Loucy (cell line): ENCODE results near the gene PPM1L.

Source experiments
- H2AFZ ChIP-seq: fragments of 200-600 bp; sonication (generic); 2 replicates; pipeline ENCODE4 v1.6.0; 2016; ENCODE audit warnings: antibody characterized with exemption, mild to moderate bottlenecking, low read length, moderate library complexity
- H3F3A ChIP-seq: fragments of 200-600 bp; 2 replicates; pipeline ENCODE4 v1.6.0; 2016; ENCODE audit warnings: antibody characterized with exemption, low read depth, mild to moderate bottlenecking
- H3K27me3 ChIP-seq: fragments of 200-600 bp; sonication (generic); 2 replicates; pipeline ENCODE4 v1.6.1; 2014; ENCODE audit warnings: low read length, mild to moderate bottlenecking; ENCODE audit not compliant: insufficient read depth, poor library complexity, severe bottlenecking
- H3K36me3 ChIP-seq: fragments of 200-600 bp; sonication (generic); 2 replicates; pipeline ENCODE4 v1.6.1; 2016; ENCODE audit warnings: low read length; ENCODE audit not compliant: insufficient read depth
- H3K4me1 ChIP-seq: fragments of 200-600 bp; sonication (generic); 2 replicates; pipeline ENCODE4 v1.5.1; 2014; ENCODE audit warnings: low read length, mild to moderate bottlenecking; ENCODE audit not compliant: insufficient read depth, poor library complexity, severe bottlenecking
- H3K4me2 ChIP-seq: fragments of 200-600 bp; sonication (generic); 2 replicates; pipeline ENCODE4 v1.6.0; 2014; ENCODE audit warnings: antibody characterized with exemption, low read length, low read depth, mild to moderate bottlenecking; ENCODE audit not compliant: poor library complexity, severe bottlenecking
- H3K4me3 ChIP-seq: fragments of 200-600 bp; sonication (generic); 2 replicates; pipeline ENCODE4 v1.5.1; 2014; ENCODE audit warnings: low read length, mild to moderate bottlenecking, mixed read lengths; ENCODE audit not compliant: poor library complexity, severe bottlenecking
- H3K79me2 ChIP-seq: fragments of 200-600 bp; sonication (generic); 2 replicates; pipeline ENCODE4 v1.6.1; 2014; ENCODE audit warnings: low read length; ENCODE audit not compliant: insufficient read depth
- H3K9ac ChIP-seq: fragments of 200-600 bp; sonication (generic); 2 replicates; pipeline ENCODE4 v1.6.0; 2014; ENCODE audit warnings: mild to moderate bottlenecking, low read depth, low read length, moderate library complexity; ENCODE audit not compliant: poor library complexity, severe bottlenecking
- H3K9me2 ChIP-seq: fragments of 200-600 bp; sonication (generic); replicated peaks from 2 replicates; pipeline ENCODE4 v1.6.1; 2016; ENCODE audit warnings: low read depth, low read length, mixed read lengths
- H3K9me3 ChIP-seq: fragments of 200-600 bp; sonication (generic); 2 replicates; pipeline ENCODE4 v1.6.1; 2014; ENCODE audit warnings: mild to moderate bottlenecking, antibody characterized with exemption, low read length, low read depth; ENCODE audit not compliant: insufficient read depth
- H4K20me1 ChIP-seq: fragments of 200-600 bp; sonication (generic); 2 replicates; pipeline ENCODE4 v1.6.0; 2014; ENCODE audit warnings: antibody characterized with exemption, low read length, mild to moderate bottlenecking; ENCODE audit not compliant: insufficient read depth, poor library complexity, severe bottlenecking
- EZH2phosphoT487 ChIP-seq: fragments of 200-600 bp; IDR thresholded peaks from 2 replicates; pipeline ENCODE4 v1.6.1; 2018; ENCODE audit warnings: antibody characterized with exemption, mild to moderate bottlenecking, moderate library complexity, borderline replicate concordance
- TF ChIP-seq, protein P1 (sequence below): fragments of 200-600 bp; sonication (generic); conservative IDR thresholded peaks from 2 replicates; pipeline ENCODE4 v1.5.1; 2014; ENCODE audit warnings: mild to moderate bottlenecking, antibody characterized with exemption, low read length

PPM1L gene

DNA sequence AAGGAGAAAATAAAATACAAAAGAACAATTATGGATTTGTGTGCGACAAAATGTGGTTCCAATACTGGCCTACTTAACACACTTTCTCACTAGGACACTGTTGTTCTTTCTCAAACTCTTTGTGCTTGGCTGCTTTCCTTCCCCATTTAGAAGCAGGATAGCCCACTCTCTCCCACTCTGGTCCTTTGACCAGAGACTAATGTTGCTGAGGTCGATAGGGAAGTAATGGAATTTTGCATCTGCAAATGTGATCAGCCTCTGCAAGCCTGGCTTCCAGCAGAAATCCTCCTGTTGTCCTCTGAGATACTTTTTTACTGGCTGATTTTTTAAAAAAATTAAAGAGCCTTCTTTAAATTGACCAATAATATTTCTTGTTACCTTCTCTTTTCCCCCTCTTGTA lies 71.0 kb downstream of the PPM1L start:
- Histone ChIP-seq H3K27me3 (no peaks in the 10 kb centered on the region), H3K79me2 (no peaks in the 10 kb centered on the region), H3K4me2 (no peak overlapping the region), H3K9me3 (no peaks in the 10 kb centered on the region), H3K9ac (no peak overlapping the region), H4K20me1 (no peaks in the 10 kb centered on the region), H3K4me3 (no peak overlapping the region), H3K9me2 (no peaks in the 10 kb centered on the region), H3F3A (no peaks in the 10 kb centered on the region), H3K4me1 (no peaks in the 10 kb centered on the region), H2AFZ (no peak overlapping the region), H3K36me3 (no peaks in the 10 kb centered on the region)
- no peak for TF ChIP-seq EZH2phosphoT487
- TF ChIP-seq, protein P1, sequence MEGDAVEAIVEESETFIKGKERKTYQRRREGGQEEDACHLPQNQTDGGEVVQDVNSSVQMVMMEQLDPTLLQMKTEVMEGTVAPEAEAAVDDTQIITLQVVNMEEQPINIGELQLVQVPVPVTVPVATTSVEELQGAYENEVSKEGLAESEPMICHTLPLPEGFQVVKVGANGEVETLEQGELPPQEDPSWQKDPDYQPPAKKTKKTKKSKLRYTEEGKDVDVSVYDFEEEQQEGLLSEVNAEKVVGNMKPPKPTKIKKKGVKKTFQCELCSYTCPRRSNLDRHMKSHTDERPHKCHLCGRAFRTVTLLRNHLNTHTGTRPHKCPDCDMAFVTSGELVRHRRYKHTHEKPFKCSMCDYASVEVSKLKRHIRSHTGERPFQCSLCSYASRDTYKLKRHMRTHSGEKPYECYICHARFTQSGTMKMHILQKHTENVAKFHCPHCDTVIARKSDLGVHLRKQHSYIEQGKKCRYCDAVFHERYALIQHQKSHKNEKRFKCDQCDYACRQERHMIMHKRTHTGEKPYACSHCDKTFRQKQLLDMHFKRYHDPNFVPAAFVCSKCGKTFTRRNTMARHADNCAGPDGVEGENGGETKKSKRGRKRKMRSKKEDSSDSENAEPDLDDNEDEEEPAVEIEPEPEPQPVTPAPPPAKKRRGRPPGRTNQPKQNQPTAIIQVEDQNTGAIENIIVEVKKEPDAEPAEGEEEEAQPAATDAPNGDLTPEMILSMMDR, result no peak

DNA sequence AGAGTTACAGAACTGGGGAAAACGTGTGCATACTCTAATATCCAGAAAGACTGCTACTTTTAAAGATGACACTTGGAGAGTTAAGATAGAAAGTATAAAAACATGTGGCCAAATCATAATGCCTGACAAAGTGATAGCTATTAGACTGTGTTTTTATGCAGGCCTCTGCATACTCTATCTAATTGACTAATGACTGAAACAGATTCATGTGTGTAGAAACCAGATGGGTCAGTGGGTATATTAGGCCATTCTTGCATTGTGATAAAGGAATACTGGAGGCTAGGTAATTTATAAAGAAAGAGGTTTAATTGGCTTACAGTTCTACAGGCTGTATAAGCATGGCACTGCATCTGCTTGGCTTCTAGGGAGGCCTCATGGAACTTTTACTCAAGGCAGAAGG lies 71.5 kb downstream of the PPM1L start:
- Histone ChIP-seq H4K20me1 (no peaks in the 10 kb centered on the region), H3K4me2 (no peak overlapping the region), H3F3A (no peaks in the 10 kb centered on the region), H3K9ac (no peak overlapping the region), H3K9me2 (no peaks in the 10 kb centered on the region), H3K4me1 (no peaks in the 10 kb centered on the region), H3K9me3 (no peaks in the 10 kb centered on the region), H3K79me2 (no peaks in the 10 kb centered on the region), H3K4me3 (no peak overlapping the region), H2AFZ (no peak overlapping the region), H3K27me3 (no peaks in the 10 kb centered on the region), H3K36me3 (no peaks in the 10 kb centered on the region)
- TF ChIP-seq, protein P1, result no peak
- TF ChIP-seq EZH2phosphoT487, result no peak

DNA sequence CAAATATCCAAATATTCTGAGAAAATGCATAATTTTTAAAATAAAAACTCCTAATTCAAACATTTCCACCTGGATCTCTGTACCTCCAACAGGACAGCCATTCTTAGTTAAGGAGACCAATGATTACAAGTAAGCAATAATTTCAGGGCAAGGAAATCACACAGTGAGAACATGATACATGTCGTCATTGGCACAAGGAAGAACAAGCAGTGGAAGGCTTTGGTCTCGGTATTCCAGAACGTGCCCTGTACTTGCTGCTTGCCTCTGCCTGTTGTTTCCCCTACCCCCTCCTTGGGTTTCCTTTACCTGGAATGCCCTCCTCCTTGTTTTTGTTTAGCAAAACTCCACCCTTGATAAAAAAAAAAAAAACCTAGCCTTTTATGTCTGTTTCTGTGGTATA lies 72.8 kb downstream of the PPM1L start:
- no peak overlapping the region for H3K4me3 ChIP-seq
- H3K27me3 ChIP-seq, result no peaks in the 10 kb centered on the region
- H3K4me2 ChIP-seq, result no peak overlapping the region
- TF ChIP-seq EZH2phosphoT487, result no peak
- TF ChIP-seq, protein P1, result no peak
- H3K9me3 ChIP-seq, result no peaks in the 10 kb centered on the region
- H3K36me3 ChIP-seq, result no peaks in the 10 kb centered on the region
- H3F3A ChIP-seq, result no peaks in the 10 kb centered on the region
- H2AFZ ChIP-seq, result no peak overlapping the region
- no peaks in the 10 kb centered on the region for H3K4me1 ChIP-seq
- no peaks in the 10 kb centered on the region for H3K9me2 ChIP-seq
- no peaks in the 10 kb centered on the region for H3K79me2 ChIP-seq
- H4K20me1 ChIP-seq, result no peaks in the 10 kb centered on the region
- H3K9ac ChIP-seq, result no peak overlapping the region
